KBM-7 (cell line): ENCODE measurements around the gene LRRC57.

Source experiments
- DNase-seq: peaks from one replicate; pipeline ENCODE4 v3.0.0-alpha.2; 2015
- in situ Hi-C: fragments of 300-500 bp; cut with MboI; formaldehyde crosslinking; loops from 2 replicates; pipeline ENCODE4 v1.14.3; 2020; ENCODE audit warnings: low sequenced_read_pairs, low pct_unique_long_range_greater_than_20kb, mixed read lengths

LRRC57 gene

GRCh38 chr15:42495361-42496212 is 53.0 kb downstream of the LRRC57 start, which contains the start of gene SNAP23:
Gene SNAP23 (plus strand): TSS chr15:42495634. CDS start chr15:42511847, 16,213 bp downstream.
- in situ Hi-C loops = no loop called here
- peak; percentile 90 for DNase-seq

GRCh38 chr15:42494998-42495360 is 53.6 kb downstream of the LRRC57 start:
- in situ Hi-C loops = no loop called here
- no peak for DNase-seq

GRCh38 chr15:42493679-42494078 is 54.9 kb downstream of the LRRC57 start:
- in situ Hi-C loops = no loop called here
- DNase-seq = peak; percentile 45

GRCh38 chr15:42491539-42492225 is 56.9 kb downstream of the LRRC57 start:
- in situ Hi-C loops = no loop called here
- DNase-seq = no peak

GRCh38 chr15:42490671-42491538 is 57.7 kb downstream of the LRRC57 start, which contains the start of gene ZNF106:
Gene ZNF106 (minus strand): TSS chr15:42491141. CDS start chr15:42472289, 18,852 bp downstream.
- DNase-seq = peak; percentile 94
- in situ Hi-C loops = no loop called here

GRCh38 chr15:42490291-42490670 is 58.3 kb downstream of the LRRC57 start:
- in situ Hi-C loops = no loop called here
- DNase-seq = peak; percentile 52
